SK-N-SH (cell line): ENCODE measurements around the gene VPS8. TPM values are rescaled to one million over a fixed set of nuclear protein-coding genes. Genes with fewer than 3 reads are reported as not detected.

Source experiments
- CTCF ChIA-PET: fragments of 300-600, 350-600 bp; formaldehyde crosslinking; extraction: SDS; loops from one replicate; lab custom pipeline; 2021; lab: Yijun Ruan, JAX
- POLR2A ChIA-PET: fragments of 350-600 bp; sonication (Branson Sonifier 250); formaldehyde crosslinking; extraction: SDS; loops from one replicate; lab custom pipeline; 2020; ENCODE audit warnings: antibody characterized with exemption, inconsistent platforms; lab: Yijun Ruan, JAX
- DNase-seq: peaks from one replicate; pipeline ENCODE4 v3.0.0; 2012
- H2AFZ ChIP-seq: fragments of 200-600 bp; sonication (generic); 2 replicates; pipeline ENCODE4 v1.8.1; 2016; ENCODE audit warnings: antibody characterized with exemption, mild to moderate bottlenecking, low read depth
- H3F3A ChIP-seq: fragments of 200-600 bp; sonication (generic); replicated peaks from 2 replicates; pipeline ENCODE3; 2016; ENCODE audit warnings: antibody characterized with exemption, mild to moderate bottlenecking; ENCODE audit not compliant: insufficient read depth
- H3K27ac ChIP-seq, 2 experiments: fragments of 200-500 bp in 1 of 2; fragments of 200-600 bp in 1 of 2; sonication (Bioruptor generic) in 1 of 2; sonication (generic), shearing (Covaris generic) in 1 of 2; 2 replicates each; pipeline versions ENCODE4 v1.5.1 to v1.6.1; 2014 to 2016; ENCODE audit warnings: low read depth in 2 of 2, inconsistent platforms in 1 of 2, low read length in 1 of 2, mild to moderate bottlenecking in 1 of 2, mixed read lengths in 1 of 2
- H3K27me3 ChIP-seq: fragments of 200-600 bp; sonication (generic), shearing (Covaris generic); 2 replicates; pipeline ENCODE4 v1.6.1; 2016; ENCODE audit warnings: mixed run types; ENCODE audit not compliant: insufficient read depth
- H3K36me3 ChIP-seq, 2 experiments: fragments of 200-500 bp in 1 of 2; fragments of 200-600 bp in 1 of 2; sonication (Bioruptor generic) in 1 of 2; sonication (generic) in 1 of 2; replicated peaks in 1 of 2; 2 replicates each; pipeline versions ENCODE3 to v1.5.1; 2014 to 2016; ENCODE audit warnings: low read length in 1 of 2, mild to moderate bottlenecking in 1 of 2; ENCODE audit not compliant: insufficient read depth in 2 of 2, control insufficient read depth in 1 of 2
- H3K4me1 ChIP-seq, 2 experiments: fragments of 200-500 bp in 1 of 2; fragments of 200-600 bp in 1 of 2; sonication (Bioruptor generic) in 1 of 2; sonication (generic), shearing (Covaris generic) in 1 of 2; 2 replicates each; pipeline versions ENCODE4 v1.5.1 to v1.6.1; 2014 to 2016; ENCODE audit warnings: low read depth in 1 of 2, low read length in 1 of 2, mixed run types in 1 of 2; ENCODE audit not compliant: insufficient read depth in 2 of 2, control insufficient read depth in 1 of 2
- H3K4me2 ChIP-seq: fragments of 200-600 bp; sonication (generic), shearing (Covaris generic); 2 replicates; pipeline ENCODE4 v1.6.1; 2017; ENCODE audit warnings: mixed run types
- H3K4me3 ChIP-seq, 2 experiments: fragments of 200-500 bp in 1 of 2; fragments of 200-600 bp in 1 of 2; sonication (Bioruptor generic) in 1 of 2; sonication (generic), shearing (Covaris generic) in 1 of 2; 2 replicates each; pipeline versions ENCODE4 v1.5.1 to v1.8.1; 2014 to 2016; ENCODE audit warnings: low read depth in 2 of 2, inconsistent platforms in 1 of 2, low read length in 1 of 2, mild to moderate bottlenecking in 1 of 2, mixed read lengths in 1 of 2, moderate library complexity in 1 of 2
- H3K79me2 ChIP-seq: fragments of 200-600 bp; sonication (generic); 2 replicates; pipeline ENCODE4 v1.8.1; 2017; ENCODE audit warnings: mild to moderate bottlenecking; ENCODE audit not compliant: insufficient read depth
- H3K9ac ChIP-seq: fragments of 200-600 bp; sonication (generic); 2 replicates; pipeline ENCODE4 v1.6.1; 2017; ENCODE audit warnings: mixed run types
- H3K9me2 ChIP-seq: fragments of 200-600 bp; sonication (generic); 2 replicates; pipeline ENCODE4 v1.6.1; 2017; ENCODE audit warnings: mixed run types
- H3K9me3 ChIP-seq: fragments of 200-600 bp; sonication (generic); 2 replicates; pipeline ENCODE4 v1.6.1; 2017; ENCODE audit warnings: mixed run types, mild to moderate bottlenecking, moderate library complexity
- H4K20me1 ChIP-seq: fragments of 200-600 bp; sonication (generic); 2 replicates; pipeline ENCODE4 v1.6.1; 2017; ENCODE audit warnings: mild to moderate bottlenecking, mixed run types; ENCODE audit not compliant: insufficient read depth
- CHD2 ChIP-seq: fragments of 150-350 bp; IDR thresholded peaks from 2 replicates; pipeline ENCODE4 v1.6.1; 2018; ENCODE audit warnings: low read length; ENCODE audit not compliant: partially characterized antibody
- ELF1 ChIP-seq: IDR thresholded peaks from 2 replicates; pipeline ENCODE4 v1.4.0; 2012
- EP300 ChIP-seq, 2 experiments: IDR thresholded peaks; 2 replicates each; pipeline versions ENCODE4 v1.4.0 to v1.6.1; 2012; ENCODE audit warnings: borderline replicate concordance in 1 of 2, low read depth in 1 of 2, low read length in 1 of 2
- FOXM1 ChIP-seq: IDR thresholded peaks from 2 replicates; pipeline ENCODE4 v1.4.0; 2012; ENCODE audit warnings: low read depth, mild to moderate bottlenecking
- GATA2 ChIP-seq: sonication (generic); formaldehyde crosslinking; IDR thresholded peaks from 2 replicates; pipeline ENCODE4 v1.5.0; 2020; ENCODE audit warnings: mild to moderate bottlenecking, missing genetic modification reagents
- IRF3 ChIP-seq: fragments of 150-350 bp; IDR thresholded peaks from 2 replicates; pipeline ENCODE4 v1.6.1; 2016; ENCODE audit warnings: mild to moderate bottlenecking, low read depth, low read length
- MEF2A ChIP-seq: IDR thresholded peaks from 2 replicates; pipeline ENCODE4 v1.4.0; 2012; ENCODE audit warnings: low read depth, borderline replicate concordance
- MXI1 ChIP-seq: IDR thresholded peaks from 2 replicates; pipeline ENCODE4 v1.6.1; 2012; ENCODE audit warnings: mild to moderate bottlenecking, low read depth, low read length, improper control_type of control experiment
- NFIC ChIP-seq: IDR thresholded peaks from 2 replicates; pipeline ENCODE4 v1.4.0; 2012; ENCODE audit warnings: borderline replicate concordance
- NRF1 ChIP-seq: IDR thresholded peaks from 2 replicates; pipeline ENCODE4 v1.6.1; 2012; ENCODE audit warnings: low read depth, mild to moderate bottlenecking, low read length
- PBX3 ChIP-seq: IDR thresholded peaks from 2 replicates; pipeline ENCODE4; 2012
- POLR2AphosphoS5 ChIP-seq: IDR thresholded peaks from 2 replicates; pipeline ENCODE4 v1.6.1; 2012; ENCODE audit warnings: low read depth, low read length
- RCOR1 ChIP-seq: fragments of 150-350 bp; IDR thresholded peaks from 2 replicates; pipeline ENCODE4 v1.6.1; 2017; ENCODE audit warnings: antibody characterized with exemption, low read length
- RFX5 ChIP-seq: IDR thresholded peaks from 2 replicates; pipeline ENCODE4 v1.6.1; 2012; ENCODE audit warnings: mild to moderate bottlenecking, improper control_type of control experiment, low read length
- RXRA ChIP-seq: IDR thresholded peaks from 2 replicates; pipeline ENCODE4 v1.4.0; 2012; ENCODE audit warnings: low read depth, mild to moderate bottlenecking, borderline replicate concordance
- SMC3 ChIP-seq: IDR thresholded peaks from 2 replicates; pipeline ENCODE4 v1.6.1; 2012; ENCODE audit warnings: low read depth, low read length, improper control_type of control experiment
- TAF1 ChIP-seq: IDR thresholded peaks from 2 replicates; pipeline ENCODE4 v1.6.1; 2012; ENCODE audit warnings: low read depth, mild to moderate bottlenecking, low read length, moderate library complexity, borderline replicate concordance
- TCF12 ChIP-seq: IDR thresholded peaks from 2 replicates; pipeline ENCODE4 v1.4.0; 2012
- TEAD4 ChIP-seq: IDR thresholded peaks from 2 replicates; pipeline ENCODE4 v1.4.0; 2012; ENCODE audit warnings: mild to moderate bottlenecking, borderline replicate concordance; ENCODE audit not compliant: insufficient read depth
- USF2 ChIP-seq: fragments of 150-350 bp; IDR thresholded peaks from 2 replicates; pipeline ENCODE4 v1.6.1; 2017; ENCODE audit warnings: antibody characterized with exemption, low read length, low read depth, borderline replicate concordance
- YY1 ChIP-seq: IDR thresholded peaks from 2 replicates; pipeline ENCODE4 v1.4.0; 2012; ENCODE audit warnings: low read depth, mild to moderate bottlenecking
- ZBTB33 ChIP-seq: IDR thresholded peaks from 2 replicates; pipeline ENCODE4 v1.4.0; 2012; ENCODE audit warnings: low read depth, borderline replicate concordance
- WGBS: methylation state at CpG from one replicate; pipeline ENCODE4 v1.1.6; 2017; ENCODE audit warnings: low lambda C conversion rate; 5-methylcytosine and 5-hydroxymethylcytosine counted together
- polyA plus RNA-seq, 3 experiments: library from polyadenylated mRNA; depleted of rRNA; stranded (reverse); fragments of >200 nt; gene quantifications; 2 replicates each; pipeline ENCODE4 v1.2.3, GENCODE V29; 2012

VPS8 gene
- polyA plus RNA-seq, 1 of the 3 experiments (the other 2 are of a cell fraction), result 12.8 TPM

GRCh38 chr3:184965639-184966430, 153.9 kb downstream of the VPS8 start:
- Histone ChIP-seq H3K79me2 (no peaks in the 10 kb centered on the region), H3K4me2 (no peak overlapping the region)
- TF ChIP-seq TAF1 (no peak), TCF12 (no peak), USF2 (no peak), GATA2 (CRISPR knock-in tag) (no peak), ELF1 (no peak), RFX5 (no peak), SMC3 (no peak), PBX3 (no peak)
- TF ChIP-seq, all 33 proteins: peak for 0
- Histone ChIP-seq H3K36me3 (peaks cover 18 to 21% of the 10 kb centered on the region in 2 experiments), H3K27ac (no peak overlapping the region), H3K4me3 (no peak overlapping the region), H3K9me3 (no peaks in the 10 kb centered on the region; the same call in 1 of the 2 replicates), H3F3A (no peaks in the 10 kb centered on the region), H3K27me3 (no peaks in the 10 kb centered on the region), H4K20me1 (no peaks in the 10 kb centered on the region), H3K4me1 (0 out of 4 replicates have a peak, but pooled peaks cover 0 to 4% of the 10 kb centered on the region in 2 experiments), H3K9ac (no peak overlapping the region), H3K9me2 (no peaks in the 10 kb centered on the region), H2AFZ (no peak overlapping the region)
- DNase-seq, result no peak
- ChIA-PET POLR2A (no interaction called here), CTCF (interaction anchor here (0.8 to 1.9 kb wide), 3 partner anchors 10 to 210 kb away, joined by 3 to 4 read pairs (median 3); no protein-coding TSS in a partner anchor)
- WGBS, result 95% methylated on average over 6 of the region's 6 CpGs

GRCh38 chr3:184968115-184968514, 156.1 kb downstream of the VPS8 start:
- H3K27me3 ChIP-seq, result no peaks in the 10 kb centered on the region
- H3K4me3 ChIP-seq, result no peak overlapping the region
- DNase-seq, result no peak
- no peaks in the 10 kb centered on the region for H4K20me1 ChIP-seq
- no peak overlapping the region for H3K9ac ChIP-seq
- H3F3A ChIP-seq, result no peaks in the 10 kb centered on the region
- H3K79me2 ChIP-seq, result no peaks in the 10 kb centered on the region
- 98% methylated on average over 1 of the region's 1 CpG for WGBS
- H3K9me3 ChIP-seq, result no peaks in the 10 kb centered on the region; the same call in 1 of the 2 replicates
- TF ChIP-seq RCOR1 (no peak), IRF3 (no peak), TEAD4 (no peak), SMC3 (no peak), POLR2AphosphoS5 (no peak), MEF2A (no peak), ZBTB33 (no peak), MXI1 (no peak), FOXM1 (no peak), RXRA (no peak), NFIC (no peak), EP300 (IDR thresholded peaks at IDR 0.05; ENCODE audit: borderline replicate concordance in 1 of 2, low read depth in 1 of 2, low read length in 1 of 2) (no peak), TAF1 (no peak), YY1 (no peak), CHD2 (no peak), NRF1 (no peak), PBX3 (no peak)
- TF ChIP-seq, all 33 proteins: peak for 0
- no peaks in the 10 kb centered on the region for H3K9me2 ChIP-seq
- H3K4me1 ChIP-seq, result no peaks in the 10 kb centered on the region
- H2AFZ ChIP-seq, result no peak overlapping the region
- H3K4me2 ChIP-seq, result no peak overlapping the region
- H3K27ac ChIP-seq, result no peak overlapping the region
- peaks cover 22 to 27% of the 10 kb centered on the region in 2 experiments for H3K36me3 ChIP-seq
- ChIA-PET CTCF (interaction anchor here (1.4 kb wide), 1 partner anchor 10 kb away, joined by 4 read pairs; no protein-coding TSS in a partner anchor), POLR2A (no interaction called here)
